Head of caudate nucleus (tissue), 42 donors: ENCODE measurements around the gene GUK1.
A peak's percentile ranks its signal among the peaks of the same experiment; 100 is the strongest.

Experiments used
- DNase-seq, 42 donors: peaks; one replicate each; pipeline versions ENCODE4 v3.0.0 to v3.0.0-alpha.2; 2020 to 2021; ENCODE audit warnings: mixed read lengths in 7 of 42
- intact Hi-C: fragments of 100-400 bp; cut with DNase I; formaldehyde crosslinking; loops from one replicate; pipeline ENCODE4 v1.15.0; 2022

GUK1 gene

GRCh38 chr1:228146417-228147150, 6.5 kb downstream of the GUK1 start:
- intact Hi-C loops, result no loop called here
- peak in 4 of 42 donors; percentile 1 to 15 (median 10) for DNase-seq

- peak in 5 of 42 donors; percentile 3 to 27 (median 11) for DNase-seq
These were observed 7.1 kb downstream of the GUK1 start for GRCh38 chr1:228147151-228147693.

GRCh38 chr1:228147768-228148167, 7.7 kb downstream of the GUK1 start:
- peak in 4 of 42 donors; percentile 2 to 13 (median 8) for DNase-seq
- intact Hi-C loops, result no loop called here

More at GRCh38 chr1:228147151-228147693, 7.1 kb downstream of the GUK1 start:
- intact Hi-C loops, result no loop called here

- DNase-seq, result peak in 8 of 42 donors; percentile 6 to 37 (median 19)
- intact Hi-C loops, result no loop called here
These were observed 8.2 kb downstream of the GUK1 start for GRCh38 chr1:228148196-228148861.

- intact Hi-C loops, result no loop called here
- peak in 1 of 42 donors; percentile 12 for DNase-seq
These were observed 8.9 kb downstream of the GUK1 start for GRCh38 chr1:228148935-228149405.

GRCh38 chr1:228149406-228150119, 9.5 kb downstream of the GUK1 start, which contains the start of gene GJC2:
TSS of gene GJC2 (plus strand) at chr1:228149930. CDS start at chr1:228157759, 7,829 bp downstream.
- intact Hi-C loops, result no loop called here
- peak in 40 of 42 donors; percentile 26 to 82 (median 64) for DNase-seq

- DNase-seq, result peak in 14 of 42 donors; percentile 14 to 63 (median 36)
- intact Hi-C loops, result no loop called here
These were observed 10.0 kb downstream of the GUK1 start for GRCh38 chr1:228150120-228150460.

- intact Hi-C loops, result no loop called here
- DNase-seq, result peak in 39 of 42 donors; percentile 33 to 85 (median 70)
These were observed 10.5 kb downstream of the GUK1 start for GRCh38 chr1:228150461-228151179.

GRCh38 chr1:228151180-228151925, 11.3 kb downstream of the GUK1 start:
- intact Hi-C loops, result no loop called here

GRCh38 chr1:228152097-228152917, 12.2 kb downstream of the GUK1 start:
- peak in 5 of 42 donors; percentile 4 to 39 (median 16) for DNase-seq
- intact Hi-C loops, result no loop called here

More at GRCh38 chr1:228151180-228151925, 11.3 kb downstream of the GUK1 start:
- DNase-seq, result peak in 8 of 42 donors; percentile 6 to 44 (median 18)

GRCh38 chr1:228152918-228153258, 12.8 kb downstream of the GUK1 start:
- intact Hi-C loops, result no loop called here
- DNase-seq, result peak in 2 of 42 donors; percentile 2 to 15

- peak in 2 of 42 donors; percentile 0 to 3 for DNase-seq
- intact Hi-C loops, result no loop called here
These were observed 14.1 kb downstream of the GUK1 start for GRCh38 chr1:228154021-228154669.

GRCh38 chr1:228154670-228155571, 14.8 kb downstream of the GUK1 start:
- DNase-seq, result peak in 2 of 42 donors; percentile 8 to 14
- intact Hi-C loops, result no loop called here

- intact Hi-C loops, result no loop called here
- DNase-seq, result peak in 2 of 42 donors; percentile 5 to 12
These were observed 15.8 kb downstream of the GUK1 start for GRCh38 chr1:228155596-228156514.
